ENCODE data around the gene DUSP10.

- TF ChIP-seq CTCF (IDR thresholded peaks at IDR 0.05) = no peak
- TF ChIP-seq POLR2A (IDR thresholded peaks at IDR 0.05) = no peak
Observed at GRCh38 chr1:221774054-221774842, 32.4 kb upstream of the DUSP10 start.

Measured in body of pancreas (tissue), 4 donors.